GM23338 (cell line): ENCODE measurements around the gene HOXB6. TPM values are rescaled to one million over a fixed set of nuclear protein-coding genes. Genes with fewer than 3 reads are reported as not detected.

Source experiments
- ATAC-seq: fragments of 200-7000 bp; cut with Tn5 transposase; 3 replicates; pipeline ENCODE4 v1.9.1; 2020
- DNase-seq: peaks from one replicate; pipeline ENCODE4 v3.0.0-alpha.2; 2015; ENCODE audit warnings: low spot score
- H2AFZ ChIP-seq: fragments of 200-600 bp; sonication (generic); 2 replicates; pipeline ENCODE4 v1.8.0; 2016; ENCODE audit warnings: antibody characterized with exemption, mild to moderate bottlenecking, moderate library complexity
- H3F3A ChIP-seq: fragments of 200-600 bp; sonication (generic); replicated peaks from 2 replicates; pipeline ENCODE4 v1.8.0; 2017; ENCODE audit warnings: antibody characterized with exemption, mixed run types, low read depth
- H3K27ac ChIP-seq: fragments of 200-600 bp; sonication (generic); 2 replicates; pipeline ENCODE4 v1.6.1; 2016; ENCODE audit warnings: low read depth
- H3K27me3 ChIP-seq: fragments of 200-600 bp; sonication (generic); 2 replicates; pipeline ENCODE4 v1.8.0; 2016; ENCODE audit warnings: mild to moderate bottlenecking, mixed run types, moderate library complexity; ENCODE audit not compliant: insufficient read depth
- H3K36me3 ChIP-seq: fragments of 200-600 bp; sonication (generic); 2 replicates; pipeline ENCODE4 v1.8.0; 2016; ENCODE audit warnings: mild to moderate bottlenecking; ENCODE audit not compliant: insufficient read depth
- H3K4me1 ChIP-seq: fragments of 200-600 bp; sonication (generic); 2 replicates; pipeline ENCODE4 v1.8.0; 2016; ENCODE audit warnings: mild to moderate bottlenecking, moderate library complexity; ENCODE audit not compliant: insufficient read depth
- H3K4me2 ChIP-seq: fragments of 200-600 bp; sonication (generic); 2 replicates; pipeline ENCODE4 v1.7.1; 2017; ENCODE audit warnings: mixed run types
- H3K4me3 ChIP-seq: fragments of 200-600 bp; sonication (generic); 2 replicates; pipeline ENCODE4 v1.6.1; 2016; ENCODE audit warnings: mixed run types
- H3K79me2 ChIP-seq: fragments of 200-600 bp; sonication (generic); replicated peaks from 2 replicates; pipeline ENCODE4 v1.8.0; 2017; ENCODE audit warnings: mild to moderate bottlenecking; ENCODE audit not compliant: insufficient read depth
- H3K9me2 ChIP-seq: fragments of 200-600 bp; sonication (generic); 2 replicates; pipeline ENCODE4 v1.8.0; 2017; ENCODE audit not compliant: insufficient read depth
- H4K20me1 ChIP-seq: fragments of 200-600 bp; sonication (generic); replicated peaks from 2 replicates; pipeline ENCODE4 v1.8.0; 2017; ENCODE audit warnings: mild to moderate bottlenecking; ENCODE audit not compliant: insufficient read depth
- H3K27ac Mint-ChIP-seq: 2 replicates; pipeline ENCODE4 v1.8.0; 2020; ENCODE audit warnings: inconsistent platforms, mild to moderate bottlenecking, moderate library complexity, mixed read lengths
- H3K27me3 Mint-ChIP-seq: 3 replicates; pipeline ENCODE4 v1.8.0; 2022; ENCODE audit warnings: low read depth, mild to moderate bottlenecking, moderate library complexity, mixed read lengths, inconsistent platforms; ENCODE audit not compliant: insufficient read depth, poor library complexity
- H3K36me3 Mint-ChIP-seq: 3 replicates; pipeline ENCODE4 v1.8.0; 2021; ENCODE audit warnings: low read depth, mild to moderate bottlenecking, inconsistent platforms, moderate library complexity, mixed read lengths
- H3K4me1 Mint-ChIP-seq: 3 replicates; pipeline ENCODE4 v1.8.0; 2020; ENCODE audit warnings: mild to moderate bottlenecking, inconsistent platforms, mixed read lengths
- H3K4me3 Mint-ChIP-seq: 3 replicates; pipeline ENCODE4 v1.8.0; 2021; ENCODE audit warnings: moderate library complexity, mild to moderate bottlenecking, inconsistent platforms, mixed read lengths
- H3K9me3 Mint-ChIP-seq: 3 replicates; pipeline ENCODE4 v1.8.0; 2020; ENCODE audit warnings: moderate library complexity, mild to moderate bottlenecking, inconsistent platforms, mixed read lengths
- CREB1 ChIP-seq: fragments of 250-450 bp; sonication (Bioruptor Pico); IDR thresholded peaks from 2 replicates; pipeline ENCODE4 v1.5.0; 2020; ENCODE audit warnings: low read depth, mild to moderate bottlenecking, moderate library complexity
- EZH2 ChIP-seq: fragments of 200-600 bp; sonication (generic); IDR thresholded peaks from one replicate; pipeline ENCODE4 v1.8.0; 2017; ENCODE audit warnings: antibody characterized with exemption, mild to moderate bottlenecking, low read depth; ENCODE audit not compliant: unreplicated experiment
- EZH2phosphoT487 ChIP-seq: fragments of 200-600 bp; sonication (generic); IDR thresholded peaks from one replicate; pipeline ENCODE4 v1.8.1; 2018; ENCODE audit warnings: antibody characterized with exemption; ENCODE audit not compliant: unreplicated experiment
- JUNB ChIP-seq: IDR thresholded peaks from one replicate; pipeline ENCODE4 v1.6.1; 2016; ENCODE audit warnings: antibody characterized with exemption; ENCODE audit not compliant: unreplicated experiment
- POLR2AphosphoS5 ChIP-seq: IDR thresholded peaks from 2 replicates; pipeline ENCODE4 v1.6.1; 2016; ENCODE audit warnings: antibody characterized with exemption, low read depth
- STAT1 ChIP-seq: IDR thresholded peaks from one replicate; pipeline ENCODE4 v1.6.1; 2016; ENCODE audit warnings: antibody characterized with exemption; ENCODE audit not compliant: unreplicated experiment
- ZNF331 ChIP-seq: fragments of 250-450 bp; sonication (Bioruptor Pico); IDR thresholded peaks from 2 replicates; pipeline ENCODE4 v1.5.0; 2020; ENCODE audit warnings: low read depth, mild to moderate bottlenecking, moderate library complexity
- polyA plus RNA-seq: library from polyadenylated mRNA; unstranded; fragments of >200 nt; fragmentation: Nextera tagmentation; extraction: Ambion mirVana; gene quantifications from 2 replicates; pipeline ENCODE4 v1.2.1, GENCODE V29; 2016
- total RNA-seq: library from RNA; depleted of rRNA; stranded (reverse); fragments of >200 nt; shearing (Covaris generic); gene quantifications from 2 replicates; pipeline ENCODE4 v1.2.3, GENCODE V29; 2014
- TF ChIP-seq, protein P1 (sequence below): IDR thresholded peaks from 2 replicates; pipeline ENCODE4 v1.6.1; 2016; ENCODE audit warnings: antibody characterized with exemption
- TF ChIP-seq, protein P2 (sequence below): IDR thresholded peaks from one replicate; pipeline ENCODE4 v1.6.1; 2018; ENCODE audit warnings: antibody characterized with exemption; ENCODE audit not compliant: unreplicated experiment
- TF ChIP-seq, protein P3 (sequence below), 2 experiments: fragments of 200-600 bp in 1 of 2; sonication (generic) in 1 of 2; conservative IDR thresholded peaks; 2 replicates each; pipeline versions ENCODE4 v1.5.1 to v1.6.1; 2016 to 2017; ENCODE audit warnings: antibody characterized with exemption in 2 of 2, low read depth in 2 of 2, mild to moderate bottlenecking in 2 of 2, moderate library complexity in 1 of 2

The HOXB6 gene
- total and polyA plus RNA-seq, 2 experiments from 2014 or later: not detected

GRCh38 chr17:48576479-48577309 is 28.1 kb downstream of the HOXB6 start:
- Mint-ChIP-seq H3K4me3 (no peak overlapping the region), H3K4me1 (peaks cover 31% of the 10 kb centered on the region), H3K27ac (no peak overlapping the region), H3K9me3 (peaks cover 10% of the 10 kb centered on the region), H3K27me3 (peaks cover 37% of the 10 kb centered on the region), H3K36me3 (no peaks in the 10 kb centered on the region)
- TF ChIP-seq, protein P1, sequence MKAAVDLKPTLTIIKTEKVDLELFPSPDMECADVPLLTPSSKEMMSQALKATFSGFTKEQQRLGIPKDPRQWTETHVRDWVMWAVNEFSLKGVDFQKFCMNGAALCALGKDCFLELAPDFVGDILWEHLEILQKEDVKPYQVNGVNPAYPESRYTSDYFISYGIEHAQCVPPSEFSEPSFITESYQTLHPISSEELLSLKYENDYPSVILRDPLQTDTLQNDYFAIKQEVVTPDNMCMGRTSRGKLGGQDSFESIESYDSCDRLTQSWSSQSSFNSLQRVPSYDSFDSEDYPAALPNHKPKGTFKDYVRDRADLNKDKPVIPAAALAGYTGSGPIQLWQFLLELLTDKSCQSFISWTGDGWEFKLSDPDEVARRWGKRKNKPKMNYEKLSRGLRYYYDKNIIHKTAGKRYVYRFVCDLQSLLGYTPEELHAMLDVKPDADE: no peak
- TF ChIP-seq EZH2phosphoT487: peak; percentile 54
- no peak for TF ChIP-seq JUNB
- TF ChIP-seq EZH2: peak; percentile 91
- TF ChIP-seq, protein P2, sequence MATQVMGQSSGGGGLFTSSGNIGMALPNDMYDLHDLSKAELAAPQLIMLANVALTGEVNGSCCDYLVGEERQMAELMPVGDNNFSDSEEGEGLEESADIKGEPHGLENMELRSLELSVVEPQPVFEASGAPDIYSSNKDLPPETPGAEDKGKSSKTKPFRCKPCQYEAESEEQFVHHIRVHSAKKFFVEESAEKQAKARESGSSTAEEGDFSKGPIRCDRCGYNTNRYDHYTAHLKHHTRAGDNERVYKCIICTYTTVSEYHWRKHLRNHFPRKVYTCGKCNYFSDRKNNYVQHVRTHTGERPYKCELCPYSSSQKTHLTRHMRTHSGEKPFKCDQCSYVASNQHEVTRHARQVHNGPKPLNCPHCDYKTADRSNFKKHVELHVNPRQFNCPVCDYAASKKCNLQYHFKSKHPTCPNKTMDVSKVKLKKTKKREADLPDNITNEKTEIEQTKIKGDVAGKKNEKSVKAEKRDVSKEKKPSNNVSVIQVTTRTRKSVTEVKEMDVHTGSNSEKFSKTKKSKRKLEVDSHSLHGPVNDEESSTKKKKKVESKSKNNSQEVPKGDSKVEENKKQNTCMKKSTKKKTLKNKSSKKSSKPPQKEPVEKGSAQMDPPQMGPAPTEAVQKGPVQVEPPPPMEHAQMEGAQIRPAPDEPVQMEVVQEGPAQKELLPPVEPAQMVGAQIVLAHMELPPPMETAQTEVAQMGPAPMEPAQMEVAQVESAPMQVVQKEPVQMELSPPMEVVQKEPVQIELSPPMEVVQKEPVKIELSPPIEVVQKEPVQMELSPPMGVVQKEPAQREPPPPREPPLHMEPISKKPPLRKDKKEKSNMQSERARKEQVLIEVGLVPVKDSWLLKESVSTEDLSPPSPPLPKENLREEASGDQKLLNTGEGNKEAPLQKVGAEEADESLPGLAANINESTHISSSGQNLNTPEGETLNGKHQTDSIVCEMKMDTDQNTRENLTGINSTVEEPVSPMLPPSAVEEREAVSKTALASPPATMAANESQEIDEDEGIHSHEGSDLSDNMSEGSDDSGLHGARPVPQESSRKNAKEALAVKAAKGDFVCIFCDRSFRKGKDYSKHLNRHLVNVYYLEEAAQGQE: no peak
- H3K27me3 ChIP-seq: peaks cover 100% of the 10 kb centered on the region
- H3K4me2 ChIP-seq: peak overlapping the region; percentile 62
- DNase-seq: no peak
- H3K79me2 ChIP-seq: no peaks in the 10 kb centered on the region
- no peaks in the 10 kb centered on the region for H3K9me2 ChIP-seq
- H3K4me3 ChIP-seq: 0 out of 2 replicates have a peak overlapping the region, but pooled peaks have one; percentile 28
- no peak overlapping the region for H3K27ac ChIP-seq
- peak; percentile 9; the same call in 2 of the 3 replicates for ATAC-seq
- H2AFZ ChIP-seq: no peak overlapping the region
- H3F3A ChIP-seq: peaks cover 71% of the 10 kb centered on the region
- H4K20me1 ChIP-seq: peaks cover 66% of the 10 kb centered on the region
- H3K36me3 ChIP-seq: no peaks in the 10 kb centered on the region
- H3K4me1 ChIP-seq: peaks cover 58% of the 10 kb centered on the region

DNA sequence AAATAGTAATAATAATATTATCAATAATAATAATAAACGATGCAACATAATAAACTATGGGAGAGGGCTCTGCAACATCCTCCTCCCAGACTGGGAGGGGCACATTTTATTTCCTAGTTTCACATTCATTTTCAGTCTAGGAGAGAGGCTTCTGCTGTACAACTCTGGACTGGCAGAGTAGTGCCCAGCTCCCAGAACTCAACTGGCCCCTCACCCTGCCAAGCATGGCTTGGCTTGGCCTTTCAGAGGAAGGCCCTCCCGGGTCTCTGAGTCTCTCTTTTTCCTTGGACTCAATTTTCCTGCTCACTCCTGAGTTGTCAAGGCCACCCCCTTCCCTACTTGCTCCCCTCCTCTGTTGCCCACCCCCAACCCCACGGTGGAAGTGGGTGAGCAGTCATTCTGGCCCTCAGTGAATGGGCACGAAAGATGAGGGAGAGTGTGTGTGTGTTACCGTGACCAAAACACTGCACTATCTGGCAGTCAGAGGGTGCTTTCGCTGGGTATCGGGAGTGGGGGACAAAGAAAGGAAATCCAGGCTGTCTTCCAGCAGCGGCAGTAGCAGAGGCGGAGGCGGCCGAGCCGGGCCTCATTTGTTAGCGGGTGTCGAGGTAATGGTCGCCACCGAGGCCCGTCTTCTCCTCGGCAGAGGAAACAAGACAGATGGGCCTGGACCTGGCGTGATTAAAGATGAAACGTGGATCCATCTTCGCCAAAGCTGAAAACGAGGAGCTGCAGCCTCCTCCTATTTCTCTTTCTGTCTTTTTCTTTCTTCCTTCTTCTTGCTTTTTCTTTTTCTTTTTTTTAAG is 28.9 kb downstream of the HOXB6 start:
- Mint-ChIP-seq H3K27me3 (peaks cover 29% of the 10 kb centered on the region), H3K4me3 (no peak overlapping the region), H3K36me3 (no peaks in the 10 kb centered on the region), H3K27ac (no peak overlapping the region), H3K9me3 (peaks cover 7% of the 10 kb centered on the region), H3K4me1 (peaks cover 33% of the 10 kb centered on the region)
- peaks cover 73% of the 10 kb centered on the region for H3F3A ChIP-seq
- 0 out of 2 replicates have a peak overlapping the region, but pooled peaks have one; percentile 28 for H3K4me3 ChIP-seq
- no peak overlapping the region; the same call in 1 of the 2 replicates for H3K4me2 ChIP-seq
- H2AFZ ChIP-seq: no peak overlapping the region
- no peak for DNase-seq
- H3K27ac ChIP-seq: no peak overlapping the region
- H3K36me3 ChIP-seq: no peaks in the 10 kb centered on the region
- ATAC-seq: no peak
- peaks cover 57% of the 10 kb centered on the region for H3K4me1 ChIP-seq
- peaks cover 100% of the 10 kb centered on the region for H3K27me3 ChIP-seq
- H4K20me1 ChIP-seq: peaks cover 65% of the 10 kb centered on the region
- no peaks in the 10 kb centered on the region for H3K79me2 ChIP-seq
- no peaks in the 10 kb centered on the region for H3K9me2 ChIP-seq
- TF ChIP-seq STAT1 (no peak), CREB1 (CRISPR knock-in tag) (no peak), EZH2 (peak; percentile 88), POLR2AphosphoS5 (no peak), ZNF331 (CRISPR knock-in tag) (no peak)
- TF ChIP-seq, protein P3, sequence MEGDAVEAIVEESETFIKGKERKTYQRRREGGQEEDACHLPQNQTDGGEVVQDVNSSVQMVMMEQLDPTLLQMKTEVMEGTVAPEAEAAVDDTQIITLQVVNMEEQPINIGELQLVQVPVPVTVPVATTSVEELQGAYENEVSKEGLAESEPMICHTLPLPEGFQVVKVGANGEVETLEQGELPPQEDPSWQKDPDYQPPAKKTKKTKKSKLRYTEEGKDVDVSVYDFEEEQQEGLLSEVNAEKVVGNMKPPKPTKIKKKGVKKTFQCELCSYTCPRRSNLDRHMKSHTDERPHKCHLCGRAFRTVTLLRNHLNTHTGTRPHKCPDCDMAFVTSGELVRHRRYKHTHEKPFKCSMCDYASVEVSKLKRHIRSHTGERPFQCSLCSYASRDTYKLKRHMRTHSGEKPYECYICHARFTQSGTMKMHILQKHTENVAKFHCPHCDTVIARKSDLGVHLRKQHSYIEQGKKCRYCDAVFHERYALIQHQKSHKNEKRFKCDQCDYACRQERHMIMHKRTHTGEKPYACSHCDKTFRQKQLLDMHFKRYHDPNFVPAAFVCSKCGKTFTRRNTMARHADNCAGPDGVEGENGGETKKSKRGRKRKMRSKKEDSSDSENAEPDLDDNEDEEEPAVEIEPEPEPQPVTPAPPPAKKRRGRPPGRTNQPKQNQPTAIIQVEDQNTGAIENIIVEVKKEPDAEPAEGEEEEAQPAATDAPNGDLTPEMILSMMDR (conservative IDR thresholded peaks at IDR 0.05; ENCODE audit: low read depth in 2 of 2): no peak
